ENCODE data around the gene PITPNC1.
"Not testable (repeated sequence)": the region's sequence is repeated elsewhere in the genome, so short reads cannot be mapped to it uniquely, and the experiment has no call there.

PITPNC1 gene

DNA sequence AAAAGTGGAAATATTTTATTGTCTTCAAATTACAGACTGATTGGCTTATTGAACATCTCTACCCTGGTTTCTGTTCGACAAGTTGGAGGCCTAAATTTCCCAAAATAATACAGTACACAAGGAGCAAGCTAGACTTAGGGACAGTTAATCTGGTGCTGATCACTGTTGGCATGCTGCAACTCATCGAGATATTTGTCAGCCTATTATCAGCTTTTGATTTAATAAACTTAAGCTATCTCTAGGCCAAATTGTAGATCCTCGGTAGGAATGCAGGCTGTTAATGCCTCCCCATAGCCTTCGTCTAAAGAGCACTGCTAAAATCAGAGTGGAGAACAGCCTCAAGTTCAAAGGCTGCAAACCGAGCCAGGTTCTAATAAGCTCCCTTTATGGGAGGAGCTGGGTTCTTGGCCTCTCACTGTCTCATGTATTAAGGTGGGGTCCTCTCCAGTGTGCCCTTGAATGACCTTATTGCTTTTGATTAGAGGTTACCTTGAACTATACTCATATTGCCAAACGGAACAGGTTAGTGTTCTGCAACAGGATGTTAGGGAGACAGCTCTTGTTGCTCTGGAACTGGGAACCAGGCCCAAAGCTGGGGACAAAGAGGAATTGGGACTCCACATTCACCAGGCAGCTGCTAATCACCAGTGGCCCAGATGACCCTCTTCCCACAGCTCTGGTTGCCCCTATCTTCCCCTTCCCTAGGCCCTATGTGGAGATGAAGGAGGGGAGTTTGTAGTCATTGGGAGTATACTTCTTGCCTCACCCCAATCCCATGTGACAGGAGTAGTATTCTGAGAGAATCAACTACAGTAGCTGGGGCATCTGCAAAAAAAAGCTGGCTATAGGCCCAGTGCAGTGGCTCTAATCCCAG is 271.2 kb downstream of the PITPNC1 start:
- no peak overlapping the region for H3K27ac ChIP-seq
- TF ChIP-seq CTCF (IDR thresholded peaks at IDR 0.05) (no peak), ZFX (IDR thresholded peaks at IDR 0.05; ENCODE audit: borderline replicate concordance) (no peak)

DNA sequence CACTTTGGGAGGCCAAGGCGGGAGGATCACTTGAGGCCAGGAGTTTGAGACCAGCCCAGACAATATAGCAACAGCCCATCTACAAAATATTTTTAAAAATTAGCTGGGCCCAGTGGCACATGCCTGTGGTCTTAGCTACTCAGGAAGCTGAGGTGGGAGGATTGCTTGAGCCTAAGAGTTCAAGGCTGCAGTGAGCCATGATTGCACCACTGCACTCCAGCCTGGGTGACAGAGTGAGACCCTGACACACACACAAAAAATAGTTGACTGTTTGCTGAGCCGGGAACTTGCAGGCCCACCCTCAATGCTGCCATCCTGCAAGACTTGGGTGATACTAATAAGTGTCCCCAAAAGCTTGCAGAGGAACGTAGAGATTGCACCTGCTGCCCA is 271.8 kb downstream of the PITPNC1 start:
- not testable (repeated sequence) for H3K27ac ChIP-seq

- TF ChIP-seq CTCF (IDR thresholded peaks at IDR 0.05) (no peak), ZFX (IDR thresholded peaks at IDR 0.05; ENCODE audit: borderline replicate concordance) (no peak)
- no peak overlapping the region for H3K27ac ChIP-seq
Observed at GRCh38 chr17:67649891-67650290, 272.8 kb downstream of the PITPNC1 start.

DNA sequence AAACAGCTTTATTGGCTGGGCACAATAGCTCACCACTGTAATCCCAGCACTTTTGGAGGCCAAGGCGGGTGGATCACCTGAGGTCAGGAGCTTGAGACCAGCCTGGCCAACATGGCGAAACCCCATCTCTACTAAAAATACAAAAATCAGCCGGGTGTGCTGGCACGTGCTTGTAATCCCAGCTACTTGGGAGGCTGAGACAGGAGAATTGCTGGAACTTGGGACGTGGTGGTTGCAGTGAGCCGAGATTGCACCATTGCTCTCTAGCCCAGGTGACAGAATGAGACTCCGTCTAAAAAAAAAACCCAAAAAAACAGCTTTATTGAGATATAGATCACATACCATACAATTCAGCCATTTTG is 274.1 kb downstream of the PITPNC1 start:
- not testable (repeated sequence) for H3K27ac ChIP-seq

- TF ChIP-seq CTCF (IDR thresholded peaks at IDR 0.05) (no peak), ZFX (IDR thresholded peaks at IDR 0.05; ENCODE audit: borderline replicate concordance) (no peak)
- no peak overlapping the region for H3K27ac ChIP-seq
Observed at GRCh38 chr17:67652433-67652832, 275.4 kb downstream of the PITPNC1 start.

DNA sequence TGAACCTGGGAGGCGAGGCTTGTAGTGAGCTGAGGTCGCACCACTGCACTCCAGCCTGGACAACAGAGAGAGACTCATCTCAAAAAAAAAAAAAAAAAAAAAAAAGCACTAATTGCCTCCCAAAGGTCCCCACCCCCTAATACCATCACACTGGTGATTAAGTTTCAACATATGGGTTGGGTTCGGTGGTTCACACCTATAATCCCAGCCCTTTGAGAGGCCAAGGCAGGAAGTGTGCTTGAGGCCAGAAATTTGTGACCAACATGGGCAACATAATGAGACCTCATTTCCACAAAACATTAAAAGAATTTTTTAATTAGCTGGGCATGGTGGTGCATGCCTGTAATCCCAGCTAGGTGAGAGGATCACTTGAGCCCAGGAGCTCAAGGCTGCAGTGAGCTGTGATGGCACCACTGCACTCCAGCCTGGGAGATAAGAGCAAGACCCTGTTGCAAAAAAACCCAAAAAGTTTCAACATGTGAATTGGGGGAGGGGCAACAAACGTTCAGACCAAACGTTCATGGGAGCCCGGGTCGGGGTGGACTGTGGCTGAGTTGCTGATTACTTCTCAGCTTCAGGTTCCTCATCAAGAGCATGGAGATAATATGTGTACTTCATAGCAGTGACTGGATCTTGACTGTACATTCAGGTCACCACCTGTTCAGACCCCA is 278.5 kb downstream of the PITPNC1 start:
- H3K27ac ChIP-seq: no peak overlapping the region
- TF ChIP-seq CTCF (IDR thresholded peaks at IDR 0.05): no peak
- no peak for TF ChIP-seq ZFX (IDR thresholded peaks at IDR 0.05; ENCODE audit: borderline replicate concordance)

GRCh38 chr17:67656494-67657203 is 279.6 kb downstream of the PITPNC1 start:
- TF ChIP-seq CTCF (IDR thresholded peaks at IDR 0.05) (no peak), ZFX (IDR thresholded peaks at IDR 0.05; ENCODE audit: borderline replicate concordance) (no peak)
- no peak overlapping the region for H3K27ac ChIP-seq

DNA sequence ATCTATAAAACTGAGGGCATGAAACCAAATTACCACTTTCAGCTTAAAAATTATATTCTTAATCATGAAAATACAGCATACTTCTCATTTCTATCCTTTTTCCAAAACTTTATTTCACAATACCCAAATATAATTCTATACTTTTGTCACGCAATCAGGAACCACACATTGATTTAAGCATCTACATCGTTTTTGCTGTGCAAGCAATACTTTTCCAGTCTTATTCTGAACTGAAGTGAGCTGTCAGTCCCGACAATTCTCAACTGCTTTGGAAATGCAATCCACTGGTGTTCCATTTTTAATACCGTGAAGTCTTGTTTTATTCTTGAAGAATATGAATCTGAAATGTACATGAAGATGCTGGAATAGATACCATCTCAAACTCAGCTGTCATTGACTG is 280.5 kb downstream of the PITPNC1 start:
- H3K27ac ChIP-seq: no peak overlapping the region
- TF ChIP-seq ZFX (IDR thresholded peaks at IDR 0.05; ENCODE audit: borderline replicate concordance) (no peak), CTCF (IDR thresholded peaks at IDR 0.05) (no peak)
